ENCODE results near the gene MEGF11.

Gene MEGF11

GRCh38 chr15:66238318-66238717 lies 15.2 kb downstream of the MEGF11 start:
- Histone ChIP-seq H2AFZ (ENCODE audit: low read depth, low read length, severe bottlenecking) (no peak overlapping the region), H3F3A (ENCODE audit: insufficient read depth) (no peaks in the 10 kb centered on the region), H3K36me3 (ENCODE audit: low read length) (no peaks in the 10 kb centered on the region)

GRCh38 chr15:66237513-66238235 lies 15.9 kb downstream of the MEGF11 start:
- Histone ChIP-seq H3K36me3 (ENCODE audit: low read length) (no peaks in the 10 kb centered on the region), H3F3A (ENCODE audit: insufficient read depth) (no peaks in the 10 kb centered on the region), H3K27ac (ENCODE audit: low read depth, low read length) (no peak overlapping the region), H3K9ac (ENCODE audit: low read length) (no peak overlapping the region), H3K9me3 (ENCODE audit: insufficient read depth, low read length) (no peaks in the 10 kb centered on the region), H4K20me1 (ENCODE audit: low read depth, low read length) (no peaks in the 10 kb centered on the region), H3K4me2 (ENCODE audit: low read depth, low read length, poor library complexity, severe bottlenecking) (no peak overlapping the region), H3K27me3 (ENCODE audit: low read length) (no peaks in the 10 kb centered on the region), H2AFZ (ENCODE audit: low read depth, low read length, severe bottlenecking) (no peak overlapping the region), H3K9me2 (replicated peaks; ENCODE audit: insufficient read depth, low read length) (no peaks in the 10 kb centered on the region), H3K79me2 (ENCODE audit: insufficient read depth, low read length) (no peaks in the 10 kb centered on the region), H3K4me3 (ENCODE audit: insufficient read depth, low read length, poor library complexity, severe bottlenecking) (no peak overlapping the region)
- TF ChIP-seq CTCF (IDR thresholded peaks at IDR 0.05; ENCODE audit: insufficient read depth, low read length, poor library complexity, severe bottlenecking), result no peak
- no peak for TF ChIP-seq EZH2phosphoT487 (conservative IDR thresholded peaks at IDR 0.05; ENCODE audit: low read length)

More at GRCh38 chr15:66238318-66238717, 15.2 kb downstream of the MEGF11 start:
- H3K9me2 ChIP-seq (replicated peaks; ENCODE audit: insufficient read depth, low read length), result no peaks in the 10 kb centered on the region
- no peaks in the 10 kb centered on the region for H4K20me1 ChIP-seq (ENCODE audit: low read depth, low read length)
- H3K9ac ChIP-seq (ENCODE audit: low read length), result no peak overlapping the region
- H3K79me2 ChIP-seq (ENCODE audit: insufficient read depth, low read length), result no peaks in the 10 kb centered on the region
- no peak overlapping the region for H3K27ac ChIP-seq (ENCODE audit: low read depth, low read length)
- TF ChIP-seq CTCF (IDR thresholded peaks at IDR 0.05; ENCODE audit: insufficient read depth, low read length, poor library complexity, severe bottlenecking) (no peak), EZH2phosphoT487 (conservative IDR thresholded peaks at IDR 0.05; ENCODE audit: low read length) (no peak)
- H3K4me3 ChIP-seq (ENCODE audit: insufficient read depth, low read length, poor library complexity, severe bottlenecking), result no peak overlapping the region
- no peak overlapping the region for H3K4me2 ChIP-seq (ENCODE audit: low read depth, low read length, poor library complexity, severe bottlenecking)
- H3K9me3 ChIP-seq (ENCODE audit: insufficient read depth, low read length), result no peaks in the 10 kb centered on the region
- no peaks in the 10 kb centered on the region for H3K27me3 ChIP-seq (ENCODE audit: low read length)

- Histone ChIP-seq H3K9ac (ENCODE audit: low read length) (no peak overlapping the region), H4K20me1 (ENCODE audit: low read depth, low read length) (no peaks in the 10 kb centered on the region), H3F3A (ENCODE audit: insufficient read depth) (no peaks in the 10 kb centered on the region), H2AFZ (ENCODE audit: low read depth, low read length, severe bottlenecking) (no peak overlapping the region), H3K36me3 (ENCODE audit: low read length) (no peaks in the 10 kb centered on the region), H3K9me3 (ENCODE audit: insufficient read depth, low read length) (no peaks in the 10 kb centered on the region), H3K79me2 (ENCODE audit: insufficient read depth, low read length) (no peaks in the 10 kb centered on the region), H3K4me2 (ENCODE audit: low read depth, low read length, poor library complexity, severe bottlenecking) (no peak overlapping the region), H3K27ac (ENCODE audit: low read depth, low read length) (no peak overlapping the region), H3K9me2 (replicated peaks; ENCODE audit: insufficient read depth, low read length) (no peaks in the 10 kb centered on the region), H3K4me3 (ENCODE audit: insufficient read depth, low read length, poor library complexity, severe bottlenecking) (no peak overlapping the region), H3K27me3 (ENCODE audit: low read length) (no peaks in the 10 kb centered on the region)
- TF ChIP-seq EZH2phosphoT487 (conservative IDR thresholded peaks at IDR 0.05; ENCODE audit: low read length) (no peak), CTCF (IDR thresholded peaks at IDR 0.05; ENCODE audit: insufficient read depth, low read length, poor library complexity, severe bottlenecking) (no peak)
These were observed 16.7 kb downstream of the MEGF11 start for GRCh38 chr15:66236806-66237375.
